Mammary epithelial cell (primary cell): Measurements from ENCODE around the gene IGF2R.

Source experiments
- CTCF ChIP-seq, 2 donors: IDR thresholded peaks in 1 of 2; conservative IDR thresholded peaks in 1 of 2; 2 replicates each; pipeline ENCODE4 v1.5.1; 2011 to 2012; ENCODE audit warnings: inconsistent platforms in 2 of 2, low read length in 2 of 2, mild to moderate bottlenecking in 2 of 2, control low read depth in 1 of 2, low read depth in 1 of 2; ENCODE audit not compliant: insufficient read depth in 1 of 2; ENCODE audit errors: extremely low read depth in 1 of 2
- EZH2 ChIP-seq: IDR thresholded peaks from 2 replicates; pipeline ENCODE4 v1.6.1; 2012; ENCODE audit warnings: low read length, inconsistent platforms, borderline replicate concordance

DNA sequence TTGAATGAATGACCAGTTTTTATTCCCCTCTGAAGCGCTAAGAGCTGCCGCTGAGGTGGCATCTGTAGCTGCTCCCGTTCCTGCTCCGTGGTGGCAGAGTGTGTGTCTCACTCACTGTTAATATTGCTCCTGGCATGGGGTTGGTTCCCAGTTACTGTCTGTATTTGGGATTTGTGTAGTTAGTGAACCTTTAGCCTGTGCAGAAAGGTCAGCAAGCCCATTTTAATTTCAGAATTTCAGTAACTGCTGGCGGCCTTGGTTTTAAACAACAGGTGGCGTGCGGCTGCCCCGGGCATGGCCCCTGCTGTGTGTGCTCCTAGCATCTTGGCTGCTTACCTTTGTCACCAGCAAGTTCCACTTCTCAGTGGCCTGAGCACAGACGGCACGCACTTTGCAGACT, 98.7 kb downstream of the IGF2R start:
- TF ChIP-seq CTCF (conservative IDR thresholded peaks at IDR 0.05 in 1 of 2, IDR thresholded peaks at IDR 0.05 in 1 of 2; ENCODE audit: extremely low read depth in 1 of 2, insufficient read depth in 1 of 2, low read depth in 1 of 2, low read length in 2 of 2) (no peak), EZH2 (no peak)
